Measurements from ENCODE around the gene C16orf95. TPM values are rescaled to one million over a fixed set of nuclear protein-coding genes. Genes with fewer than 3 reads are reported as not detected.

Gene C16orf95
- total RNA-seq, 2 donors from 2014 or later, result 0.91 to 8.0 TPM

DNA sequence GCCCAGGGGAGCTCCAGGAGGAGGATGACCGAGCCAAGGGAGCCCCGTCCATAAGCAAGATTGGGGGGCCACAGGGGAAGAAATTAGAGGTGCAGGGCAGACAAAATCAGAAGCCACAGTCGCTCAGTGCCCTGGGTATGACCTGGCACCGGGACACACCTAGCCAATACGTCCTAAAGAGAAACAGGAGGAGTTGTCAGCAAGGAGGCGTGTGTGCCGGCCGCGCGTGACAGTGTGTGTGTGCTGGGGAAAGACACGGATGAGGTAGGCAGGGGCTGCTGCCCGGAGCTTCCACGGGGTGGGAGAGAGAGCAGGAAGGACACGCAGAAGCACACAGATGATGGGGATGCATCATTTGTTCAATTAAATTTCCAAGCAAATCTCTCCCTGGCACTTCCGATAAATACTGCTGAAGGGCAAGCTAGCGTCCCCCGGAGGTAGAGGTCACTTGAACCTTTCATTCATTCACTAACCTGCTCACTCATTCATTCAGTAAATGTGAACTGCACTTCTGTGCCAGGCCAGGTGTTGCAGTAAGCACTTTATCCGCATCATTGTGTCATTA, 38.0 kb downstream of the C16orf95 start:
- TF ChIP-seq POLR2AphosphoS5 (IDR thresholded peaks at IDR 0.05) (no peak), POLR2A (IDR thresholded peaks at IDR 0.05) (no peak)
- TF ChIP-seq, protein P1, sequence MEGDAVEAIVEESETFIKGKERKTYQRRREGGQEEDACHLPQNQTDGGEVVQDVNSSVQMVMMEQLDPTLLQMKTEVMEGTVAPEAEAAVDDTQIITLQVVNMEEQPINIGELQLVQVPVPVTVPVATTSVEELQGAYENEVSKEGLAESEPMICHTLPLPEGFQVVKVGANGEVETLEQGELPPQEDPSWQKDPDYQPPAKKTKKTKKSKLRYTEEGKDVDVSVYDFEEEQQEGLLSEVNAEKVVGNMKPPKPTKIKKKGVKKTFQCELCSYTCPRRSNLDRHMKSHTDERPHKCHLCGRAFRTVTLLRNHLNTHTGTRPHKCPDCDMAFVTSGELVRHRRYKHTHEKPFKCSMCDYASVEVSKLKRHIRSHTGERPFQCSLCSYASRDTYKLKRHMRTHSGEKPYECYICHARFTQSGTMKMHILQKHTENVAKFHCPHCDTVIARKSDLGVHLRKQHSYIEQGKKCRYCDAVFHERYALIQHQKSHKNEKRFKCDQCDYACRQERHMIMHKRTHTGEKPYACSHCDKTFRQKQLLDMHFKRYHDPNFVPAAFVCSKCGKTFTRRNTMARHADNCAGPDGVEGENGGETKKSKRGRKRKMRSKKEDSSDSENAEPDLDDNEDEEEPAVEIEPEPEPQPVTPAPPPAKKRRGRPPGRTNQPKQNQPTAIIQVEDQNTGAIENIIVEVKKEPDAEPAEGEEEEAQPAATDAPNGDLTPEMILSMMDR (IDR thresholded peaks at IDR 0.05), result no peak
- H3K9me3 ChIP-seq, result no peaks in the 10 kb centered on the region
- WGBS, result 72% methylated on average over 18 of the region's 18 CpGs
- H3K36me3 ChIP-seq, result no peaks in the 10 kb centered on the region
- H3K4me1 ChIP-seq (replicated peaks), result no peaks in the 10 kb centered on the region
- intact Hi-C loops (cut with DNase I), result loop anchor here (2.0 to 10.0 kb wide), 2 partner anchors 214 to 714 kb away; no protein-coding TSS in a partner anchor
- H3K27me3 ChIP-seq (replicated peaks; ENCODE audit: insufficient read depth), result peaks cover 3% of the 10 kb centered on the region
- DNase-seq (ENCODE audit: low spot score), result no peak
- H3K27ac ChIP-seq, result no peak overlapping the region
- H3K4me3 ChIP-seq, result no peak overlapping the region

DNA sequence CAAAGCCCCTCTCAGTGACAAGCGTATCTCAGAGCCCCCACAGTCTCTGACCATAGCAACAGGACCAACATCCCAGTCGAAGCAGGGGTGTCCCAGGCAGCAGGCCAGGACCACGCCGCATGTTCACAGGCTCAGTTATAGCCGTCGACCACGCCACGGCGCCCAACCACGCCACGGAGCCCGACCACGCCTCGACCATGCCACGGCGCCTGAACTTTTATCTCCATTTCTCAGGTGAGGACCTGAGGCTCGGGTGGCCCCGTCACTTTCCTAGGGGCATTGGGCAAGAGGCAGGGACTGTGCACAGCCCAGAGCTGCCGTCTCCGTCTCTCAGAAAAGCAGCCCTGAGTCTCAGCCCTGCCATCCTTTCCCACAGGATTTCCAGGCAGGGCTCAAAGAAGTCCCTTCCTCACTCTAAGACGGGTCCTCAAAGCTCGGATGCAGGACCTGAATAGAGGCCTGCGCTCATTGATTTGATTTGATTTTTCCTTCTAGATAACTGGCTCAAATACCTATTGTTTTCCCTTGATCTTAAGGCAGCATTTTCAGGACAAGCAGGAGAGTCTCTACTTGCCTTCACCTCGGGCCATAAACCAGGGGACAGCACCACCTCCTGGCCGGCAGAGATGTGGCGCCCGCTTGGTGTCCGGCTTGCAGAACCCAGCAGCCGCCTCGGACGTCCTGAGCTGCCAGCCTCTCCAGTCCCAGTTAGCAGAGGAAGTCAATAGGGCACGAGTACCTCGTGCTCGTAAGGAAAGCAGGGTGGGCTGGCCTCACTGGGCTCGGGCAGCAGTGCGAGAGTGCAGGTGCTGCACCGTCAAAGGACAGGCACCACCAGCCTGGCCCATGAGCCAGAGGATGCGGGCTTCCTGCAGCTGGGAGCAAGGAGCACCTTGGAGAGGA, 38.8 kb downstream of the C16orf95 start:
- H3K36me3 ChIP-seq, result no peaks in the 10 kb centered on the region
- peak; percentile 74 for DNase-seq (ENCODE audit: low spot score)
- H3K4me3 ChIP-seq, result no peak overlapping the region
- 47% methylated on average over 38 of the region's 38 CpGs for WGBS
- intact Hi-C loops (cut with DNase I), result loop anchor here (2.0 to 10.0 kb wide), 2 partner anchors 214 to 714 kb away; no protein-coding TSS in a partner anchor
- H3K4me1 ChIP-seq (replicated peaks), result no peaks in the 10 kb centered on the region
- no peak overlapping the region for H3K27ac ChIP-seq
- TF ChIP-seq, protein P1 (IDR thresholded peaks at IDR 0.05), result peak; percentile 63 to 86 (median 83)
- TF ChIP-seq POLR2AphosphoS5 (IDR thresholded peaks at IDR 0.05), result no peak
- H3K27me3 ChIP-seq (replicated peaks; ENCODE audit: insufficient read depth), result peaks cover 3% of the 10 kb centered on the region
- no peaks in the 10 kb centered on the region for H3K9me3 ChIP-seq

DNA sequence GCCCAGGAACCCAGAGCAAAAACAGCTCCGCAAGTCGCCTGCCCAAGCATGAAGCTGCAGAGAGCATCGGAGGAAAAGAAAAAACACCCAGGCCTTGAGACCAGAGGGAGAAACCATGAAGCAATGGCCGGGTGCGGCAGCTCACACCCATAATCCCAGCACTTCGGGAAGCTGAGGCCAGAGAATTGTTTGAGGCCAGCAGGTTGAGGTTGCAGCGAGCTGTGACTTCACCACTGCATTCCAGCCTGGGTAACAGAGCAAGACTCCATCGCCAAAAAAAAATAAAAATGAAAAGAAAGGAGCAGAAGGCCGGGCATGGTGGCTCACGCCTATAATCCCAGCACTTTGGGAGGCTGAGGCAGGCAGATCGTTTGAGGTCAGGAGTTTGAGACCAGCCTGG, 40.3 kb downstream of the C16orf95 start:
- intact Hi-C loops (cut with DNase I), result loop anchor here (10.0 kb wide), 1 partner anchor 212 kb away; no protein-coding TSS in a partner anchor
- TF ChIP-seq POLR2AphosphoS5 (IDR thresholded peaks at IDR 0.05) (no peak), POLR2A (IDR thresholded peaks at IDR 0.05) (no peak)
- TF ChIP-seq, protein P1 (IDR thresholded peaks at IDR 0.05), result no peak

DNA sequence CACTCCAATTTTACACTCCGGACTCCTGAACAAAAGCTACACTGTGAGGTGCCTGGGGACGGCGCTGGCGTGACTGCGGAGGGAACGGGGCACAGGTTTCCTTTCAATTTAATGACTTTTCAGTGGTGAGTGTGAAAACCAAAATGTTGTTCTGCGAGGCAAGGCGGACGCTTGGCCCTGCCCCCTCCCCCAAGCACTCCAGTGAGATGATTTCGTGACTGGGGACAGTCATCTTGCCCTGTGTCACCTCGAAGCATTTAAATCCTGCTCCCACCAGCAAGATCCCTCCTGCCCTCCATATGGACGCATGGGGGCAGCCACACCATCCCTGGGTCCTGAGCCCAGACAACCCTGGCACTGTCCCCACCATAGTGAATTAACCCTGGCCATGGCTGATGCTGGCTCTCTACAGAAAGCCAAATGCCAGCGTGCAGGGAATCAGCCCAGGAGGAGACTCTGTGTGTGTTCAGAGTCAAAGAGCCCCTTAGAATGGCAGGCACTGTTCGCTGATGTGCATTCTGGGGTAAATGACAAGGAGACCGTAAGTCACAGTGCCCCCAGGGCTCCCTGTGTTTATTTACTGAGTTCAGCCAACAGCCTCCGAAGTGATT, 41.0 kb downstream of the C16orf95 start:
- Histone ChIP-seq H3K27me3 (replicated peaks; ENCODE audit: insufficient read depth) (peaks cover 3% of the 10 kb centered on the region), H3K4me3 (no peak overlapping the region), H3K9me3 (no peaks in the 10 kb centered on the region), H3K36me3 (no peaks in the 10 kb centered on the region), H3K4me1 (replicated peaks) (no peaks in the 10 kb centered on the region), H3K27ac (no peak overlapping the region)
- WGBS, result 62% methylated on average over 16 of the region's 16 CpGs
- TF ChIP-seq POLR2A (IDR thresholded peaks at IDR 0.05), result no peak
- no peak for TF ChIP-seq POLR2AphosphoS5 (IDR thresholded peaks at IDR 0.05)
- TF ChIP-seq, protein P1 (IDR thresholded peaks at IDR 0.05), result no peak
- DNase-seq (ENCODE audit: low spot score), result no peak
- intact Hi-C loops (cut with DNase I), result loop anchor here (10.0 kb wide), 1 partner anchor 211 kb away; no protein-coding TSS in a partner anchor

More for the DNA sequence above, 40.3 kb downstream of the C16orf95 start:
- no peak overlapping the region for H3K4me3 ChIP-seq
- peaks cover 3% of the 10 kb centered on the region for H3K27me3 ChIP-seq (replicated peaks; ENCODE audit: insufficient read depth)
- H3K9me3 ChIP-seq, result no peaks in the 10 kb centered on the region
- 91% methylated on average over 11 of the region's 11 CpGs for WGBS
- H3K4me1 ChIP-seq (replicated peaks), result no peaks in the 10 kb centered on the region
- H3K27ac ChIP-seq, result no peak overlapping the region
- H3K36me3 ChIP-seq, result no peaks in the 10 kb centered on the region
- no peak for DNase-seq (ENCODE audit: low spot score)

Measured in prostate gland (tissue), 2 donors.